Measurements from ENCODE around the gene STXBP5.

DNA sequence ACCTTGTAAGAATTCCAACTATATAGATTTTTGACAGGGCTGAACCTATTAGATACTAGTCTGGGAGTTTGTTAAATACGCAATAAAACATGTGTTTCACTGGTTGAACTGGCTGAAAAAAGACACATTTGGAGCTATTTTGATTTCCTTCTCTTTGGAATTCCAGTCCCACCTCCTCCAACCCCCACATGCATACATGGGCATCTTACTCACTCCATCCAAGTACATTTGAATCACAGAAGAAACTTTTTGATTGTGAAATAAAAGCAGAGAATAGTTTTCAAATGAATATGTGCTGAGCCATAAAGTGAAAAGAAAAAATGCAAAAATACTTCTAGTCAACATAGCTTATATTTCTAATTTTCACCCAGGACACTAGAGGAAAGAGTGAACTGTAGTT is 33.9 kb upstream of the STXBP5 start:
- TF ChIP-seq, protein P1, sequence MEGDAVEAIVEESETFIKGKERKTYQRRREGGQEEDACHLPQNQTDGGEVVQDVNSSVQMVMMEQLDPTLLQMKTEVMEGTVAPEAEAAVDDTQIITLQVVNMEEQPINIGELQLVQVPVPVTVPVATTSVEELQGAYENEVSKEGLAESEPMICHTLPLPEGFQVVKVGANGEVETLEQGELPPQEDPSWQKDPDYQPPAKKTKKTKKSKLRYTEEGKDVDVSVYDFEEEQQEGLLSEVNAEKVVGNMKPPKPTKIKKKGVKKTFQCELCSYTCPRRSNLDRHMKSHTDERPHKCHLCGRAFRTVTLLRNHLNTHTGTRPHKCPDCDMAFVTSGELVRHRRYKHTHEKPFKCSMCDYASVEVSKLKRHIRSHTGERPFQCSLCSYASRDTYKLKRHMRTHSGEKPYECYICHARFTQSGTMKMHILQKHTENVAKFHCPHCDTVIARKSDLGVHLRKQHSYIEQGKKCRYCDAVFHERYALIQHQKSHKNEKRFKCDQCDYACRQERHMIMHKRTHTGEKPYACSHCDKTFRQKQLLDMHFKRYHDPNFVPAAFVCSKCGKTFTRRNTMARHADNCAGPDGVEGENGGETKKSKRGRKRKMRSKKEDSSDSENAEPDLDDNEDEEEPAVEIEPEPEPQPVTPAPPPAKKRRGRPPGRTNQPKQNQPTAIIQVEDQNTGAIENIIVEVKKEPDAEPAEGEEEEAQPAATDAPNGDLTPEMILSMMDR (IDR thresholded peaks at IDR 0.05; ENCODE audit: low read depth, low read length) = no peak
- TF ChIP-seq POLR2A (IDR thresholded peaks at IDR 0.05; ENCODE audit: extremely low read depth, insufficient read length) (no peak), MYC (IDR thresholded peaks at IDR 0.05; ENCODE audit: low read depth, low read length) (no peak)
